Endodermal cell (in vitro differentiated cells): ENCODE data around the gene CCDC183. TPM values are rescaled to one million over a fixed set of nuclear protein-coding genes. Genes with fewer than 3 reads are reported as not detected.
A peak's percentile ranks its signal among the peaks of the same experiment; 100 is the strongest.

Experiments used
- DNase-seq: peaks from one replicate; pipeline ENCODE4 v3.0.0-alpha.2; 2017
- H3K27ac ChIP-seq: 2 replicates; pipeline ENCODE4 v1.5.1; 2013; ENCODE audit warnings: mild to moderate bottlenecking, low read depth, low read length, moderate library complexity
- H3K27me3 ChIP-seq: 2 replicates; pipeline ENCODE4 v1.6.1; 2013; ENCODE audit warnings: mild to moderate bottlenecking, low read length, moderate library complexity; ENCODE audit not compliant: insufficient read depth, control insufficient read depth, poor library complexity, severe bottlenecking
- H3K36me3 ChIP-seq: 2 replicates; pipeline ENCODE4 v1.7.0; 2013; ENCODE audit warnings: mild to moderate bottlenecking, low read length, moderate library complexity; ENCODE audit not compliant: control insufficient read depth, insufficient read depth
- H3K4me1 ChIP-seq: one replicate; pipeline ENCODE4 v1.7.0; 2013; ENCODE audit warnings: low read length; ENCODE audit not compliant: control insufficient read depth, insufficient read depth
- H3K4me3 ChIP-seq: 2 replicates; pipeline ENCODE4 v1.5.1; 2013; ENCODE audit warnings: mild to moderate bottlenecking, low read length, moderate library complexity
- H3K9ac ChIP-seq: 2 replicates; pipeline ENCODE4 v1.6.1; 2013; ENCODE audit warnings: mild to moderate bottlenecking, low read length, moderate library complexity; ENCODE audit not compliant: poor library complexity, severe bottlenecking; ENCODE audit errors: extremely low read depth
- H3K9me3 ChIP-seq: 2 replicates; pipeline ENCODE4 v1.6.1; 2013; ENCODE audit warnings: mild to moderate bottlenecking, low read length, moderate library complexity; ENCODE audit not compliant: control insufficient read depth
- H3K27ac Mint-ChIP-seq: 2 replicates; pipeline ENCODE4 v1.8.0; 2020; ENCODE audit warnings: mixed read lengths
- H3K27me3 Mint-ChIP-seq: 2 replicates; pipeline ENCODE4 v1.8.0; 2021; ENCODE audit warnings: mild to moderate bottlenecking, mixed read lengths; ENCODE audit not compliant: insufficient read depth
- H3K36me3 Mint-ChIP-seq: 2 replicates; pipeline ENCODE4 v1.8.0; 2020; ENCODE audit warnings: low read depth, mixed read lengths
- H3K4me1 Mint-ChIP-seq: 2 replicates; pipeline ENCODE4 v1.8.0; 2020; ENCODE audit warnings: mixed read lengths
- H3K4me3 Mint-ChIP-seq: 2 replicates; pipeline ENCODE4 v1.8.0; 2020; ENCODE audit warnings: mild to moderate bottlenecking, moderate library complexity, mixed read lengths
- H3K9me3 Mint-ChIP-seq: 2 replicates; pipeline ENCODE4 v1.8.0; 2020; ENCODE audit warnings: mild to moderate bottlenecking, mixed read lengths
- CTCF ChIP-seq: fragments of 200-600 bp; sonication (generic); conservative IDR thresholded peaks from 2 replicates; pipeline ENCODE4 v1.5.0; 2021; ENCODE audit warnings: antibody characterized with exemption, mild to moderate bottlenecking
- WGBS, 2 experiments: methylation state at CpG; one replicate each; pipeline versions ENCODE4 v1.1.5 to v1.1.7; 2013; ENCODE audit warnings: missing lambda C conversion rate in 2 of 2, mixed read lengths in 1 of 2; ENCODE audit not compliant: insufficient coverage in 1 of 2, insufficient read length in 1 of 2; 5-methylcytosine and 5-hydroxymethylcytosine counted together
- total RNA-seq, 2 donors: library from RNA; stranded (reverse); fragmentation: NEBNext Ultra II Directional in 1 of 2; extraction: Animal tissue kit (Norgen Biotek cat#: 25700) in 1 of 2; gene quantifications; 2 replicates in 1 of 2; 3 replicates in 1 of 2; pipeline ENCODE4 v1.2.1, GENCODE V29; 2021

Gene CCDC183
- total RNA-seq, 2 donors from 2014 or later, result 10.9 to 13.4 TPM

- H3K9ac ChIP-seq, result peak overlapping the region; percentile 41
- no peak for TF ChIP-seq CTCF
- WGBS, 2 experiments, result 52 to 64% methylated on average over 20 to 35 of the region's 35 CpGs
- H3K9me3 ChIP-seq, result no peaks in the 10 kb centered on the region
- peaks cover 5% of the 10 kb centered on the region for H3K36me3 ChIP-seq
- Mint-ChIP-seq H3K36me3 (peaks cover 17% of the 10 kb centered on the region), H3K4me1 (peaks cover 24% of the 10 kb centered on the region), H3K4me3 (peak overlapping the region; percentile 82), H3K27ac (no peak overlapping the region), H3K9me3 (no peaks in the 10 kb centered on the region), H3K27me3 (peaks cover 23% of the 10 kb centered on the region)
- H3K27me3 ChIP-seq, result no peaks in the 10 kb centered on the region
- no peak for DNase-seq
- H3K4me1 ChIP-seq, result peaks cover 10% of the 10 kb centered on the region
- peak overlapping the region; percentile 85 for H3K4me3 ChIP-seq
- H3K27ac ChIP-seq, result no peak overlapping the region
Measured at GRCh38 chr9:136799079-136799853, 3.1 kb downstream of the CCDC183 start.

DNA sequence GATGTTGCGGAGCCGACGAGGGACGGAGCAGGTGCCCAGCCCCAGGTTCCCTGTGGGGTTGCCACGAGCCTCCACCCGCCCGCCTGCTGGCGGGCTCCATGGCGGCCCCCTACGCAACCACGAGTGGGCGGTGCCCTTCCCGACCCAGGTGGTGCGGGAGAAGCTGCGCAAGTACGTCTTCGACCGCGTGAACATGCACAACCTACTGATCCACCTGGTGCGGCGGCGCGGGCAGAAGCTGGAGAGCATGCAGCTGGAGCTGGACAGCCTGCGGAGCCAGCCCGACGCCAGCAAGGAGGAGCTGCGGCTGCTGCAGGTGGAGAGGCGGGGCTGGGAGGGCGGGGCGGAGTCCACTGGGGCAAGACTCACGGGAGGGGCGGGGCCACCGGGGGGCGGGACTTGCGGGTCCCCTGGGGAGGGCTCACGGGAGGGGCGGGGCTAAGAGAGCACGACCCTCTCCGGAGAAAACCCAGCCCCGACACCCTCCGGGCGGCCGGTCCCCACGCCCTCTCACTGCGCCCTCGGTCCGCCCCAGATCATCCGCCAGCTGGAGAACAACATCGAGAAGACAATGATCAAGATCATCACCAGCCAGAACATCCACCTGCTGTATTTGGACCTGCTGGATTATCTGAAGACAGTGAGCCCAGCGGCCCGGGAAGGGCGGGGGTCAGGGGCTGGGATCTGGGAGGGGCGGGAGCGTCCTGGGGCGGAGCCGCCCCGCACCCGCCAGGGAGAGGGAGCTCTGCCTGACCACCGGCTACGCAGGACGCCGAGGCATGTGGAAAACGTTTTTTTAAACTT, 3.9 kb downstream of the CCDC183 start:
- peak overlapping the region; percentile 41 for H3K9ac ChIP-seq
- H3K4me3 Mint-ChIP-seq, result peak overlapping the region; percentile 82

More for the DNA sequence above, 3.9 kb downstream of the CCDC183 start:
- TF ChIP-seq CTCF, result no peak
- peaks cover 24% of the 10 kb centered on the region for H3K27me3 Mint-ChIP-seq
- DNase-seq, result peak; percentile 98
- H3K36me3 Mint-ChIP-seq, result peaks cover 14% of the 10 kb centered on the region
- peak overlapping the region; percentile 85 for H3K4me3 ChIP-seq
- peaks cover 18% of the 10 kb centered on the region for H3K4me1 Mint-ChIP-seq
- H3K36me3 ChIP-seq, result no peaks in the 10 kb centered on the region
- H3K4me1 ChIP-seq, result peaks cover 10% of the 10 kb centered on the region
- H3K9me3 Mint-ChIP-seq, result no peaks in the 10 kb centered on the region
- no peaks in the 10 kb centered on the region for H3K9me3 ChIP-seq
- H3K27ac ChIP-seq, result no peak overlapping the region
- H3K27me3 ChIP-seq, result no peaks in the 10 kb centered on the region
- peak overlapping the region; percentile 96 for H3K27ac Mint-ChIP-seq
- 0 to 1% methylated on average over 35 to 63 of the region's 63 CpGs for WGBS, 2 experiments
